GM12878 (cell line): Measurements from ENCODE around the gene SLC43A3. TPM values are rescaled to one million over a fixed set of nuclear protein-coding genes. Genes with fewer than 3 reads are reported as not detected.

ENCODE experiments used
- EP300 ChIP-seq, 2 experiments: fragments of 150-350 bp in 1 of 2; IDR thresholded peaks; 2 replicates each; pipeline ENCODE4 v1.6.1; 2011 to 2012; ENCODE audit warnings: low read depth in 2 of 2, low read length in 2 of 2, borderline replicate concordance in 1 of 2, improper control_type of control experiment in 1 of 2, inconsistent platforms in 1 of 2; ENCODE audit not compliant: control insufficient read depth in 1 of 2
- MTA3 ChIP-seq: IDR thresholded peaks from 2 replicates; pipeline ENCODE4 v1.6.1; 2012; ENCODE audit warnings: low read length, inconsistent platforms, borderline replicate concordance
- TAF1 ChIP-seq: IDR thresholded peaks from 2 replicates; pipeline ENCODE4 v1.6.1; 2011; ENCODE audit warnings: mild to moderate bottlenecking, low read depth, low read length, borderline replicate concordance
- ZNF274 ChIP-seq: IDR thresholded peaks from one replicate; pipeline ENCODE4 v1.8.0; 2011; ENCODE audit not compliant: insufficient read length, insufficient read depth
- polyA plus RNA-seq, 11 experiments: library from polyadenylated mRNA; depleted of rRNA in 4 of 11; unstranded in 6 of 11; stranded (reverse) in 5 of 11; fragments of >200 nt; fragmentation: Nextera tagmentation in 4 of 11; fragmentation: Illumina TruSeq in 1 of 11; extraction: Ambion mirVana in 4 of 11; extraction: Trizol in 1 of 11; gene quantifications; 1 replicate in 1 of 11; 2 replicates in 10 of 11; pipeline versions ENCODE4 v1.2.1 to v1.2.3, GENCODE V29; 2011 to 2016; ENCODE audit warnings: inconsistent platforms in 2 of 11, missing spikeins in 2 of 11, low read depth in 1 of 11
- small RNA-seq: library from RNA; depleted of rRNA; stranded (forward); fragments of <200 nt; gene quantifications from one replicate; pipeline ENCODE3, GENCODE V24; 2014
- total RNA-seq, 4 experiments: library from RNA; depleted of rRNA in 3 of 4; stranded (reverse); fragments of >200 nt in 3 of 4; fragmentation: Illumina TruSeq in 1 of 4; extraction: Trizol in 1 of 4; gene quantifications; 2 replicates each; pipeline versions ENCODE4 v1.2.1 to v1.2.3, GENCODE V29; 2013 to 2021

SLC43A3 gene
- total and polyA plus RNA-seq, 10 of the 15 experiments (the other 5 are each of a cell fraction or from before 2014, with no cell fraction given): 37.5 to 237 (median 132) TPM

DNA sequence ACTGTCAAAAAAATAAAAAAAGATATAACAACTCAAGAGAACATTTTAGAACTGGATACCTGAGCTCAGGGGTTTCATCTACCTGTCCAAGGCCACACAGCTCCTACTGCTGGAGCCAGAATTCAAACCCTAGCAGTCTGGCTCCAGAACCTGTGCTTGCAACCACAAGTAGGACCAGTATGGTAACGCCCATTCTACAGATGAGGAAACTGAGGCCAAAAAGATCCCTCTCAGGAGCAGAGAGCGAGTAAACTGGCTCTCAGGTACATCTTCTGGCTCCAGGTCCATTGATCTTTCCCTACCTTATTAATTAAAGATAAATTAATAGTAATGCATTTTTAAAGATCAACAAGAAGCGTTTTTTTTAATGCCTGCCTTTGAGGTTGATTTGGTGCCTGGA, 69.6 kb downstream of the SLC43A3 start (continued):
- no peak for TF ChIP-seq ZNF274
- TF ChIP-seq EP300 (IDR thresholded peaks at IDR 0.05; ENCODE audit: borderline replicate concordance in 1 of 2, control insufficient read depth in 1 of 2, low read depth in 2 of 2, low read length in 2 of 2): no peak
- TF ChIP-seq TAF1: no peak
- no peak for TF ChIP-seq MTA3

Small RNA genes within 50 kb of the gene (small RNA-seq; reads per million reads assigned to genes)
- not detected for gene RNA5SP341

Other genes starting within 250 kb of the SLC43A3 start
Only the 7 nearest of the 16 such genes appear.
- gene TNKS1BP1, start 102.2 kb downstream of the SLC43A3 start, total RNA-seq (2014; rRNA removed): 4.8 and 5.6 TPM in 2 replicates
- 2.2 and 3.1 TPM in 2 replicates for gene TNKS1BP1, start 102.2 kb downstream of the SLC43A3 start, total RNA-seq (2014; rRNA removed; fragmentation: Illumina TruSeq; extraction: Trizol)
- gene TNKS1BP1, start 102.2 kb downstream of the SLC43A3 start, total RNA-seq (2021): 12.5 and 15.8 TPM in 2 replicates
- 3.5 and 4.4 TPM in 2 replicates for gene TNKS1BP1, start 102.2 kb downstream of the SLC43A3 start, polyA plus RNA-seq (2011; rRNA removed)
- gene TNKS1BP1, start 102.2 kb downstream of the SLC43A3 start, polyA plus RNA-seq (2014; fragmentation: Illumina TruSeq; extraction: Trizol): 4.9 and 7.3 TPM in 2 replicates
- under 1 TPM; 0.26 to 0.47 TPM for gene TNKS1BP1, start 102.2 kb downstream of the SLC43A3 start, polyA plus RNA-seq (2014; fragmentation: Nextera tagmentation; extraction: Ambion mirVana)
- gene TNKS1BP1, start 102.2 kb downstream of the SLC43A3 start, polyA plus RNA-seq (2014; rRNA removed): 5.2 and 6.8 TPM in 2 replicates
- gene TNKS1BP1, start 102.2 kb downstream of the SLC43A3 start, polyA plus RNA-seq (2016; fragmentation: Nextera tagmentation; extraction: Ambion mirVana): 1 to 10 TPM; 2.1 to 4.1 TPM
- gene SSRP1, start 91.2 kb downstream of the SLC43A3 start, total RNA-seq (2014; rRNA removed): 130 and 132 TPM in 2 replicates
- 188 and 207 TPM in 2 replicates for gene SSRP1, start 91.2 kb downstream of the SLC43A3 start, total RNA-seq (2014; rRNA removed; fragmentation: Illumina TruSeq; extraction: Trizol)
- 174 and 183 TPM in 2 replicates for gene SSRP1, start 91.2 kb downstream of the SLC43A3 start, total RNA-seq (2021)
- 135 and 217 TPM in 2 replicates for gene SSRP1, start 91.2 kb downstream of the SLC43A3 start, polyA plus RNA-seq (2011; rRNA removed)
- 279 and 333 TPM in 2 replicates for gene SSRP1, start 91.2 kb downstream of the SLC43A3 start, polyA plus RNA-seq (2014; fragmentation: Illumina TruSeq; extraction: Trizol)
- 100 to 1,000 TPM in 1 of 2 experiments, 10 to 100 TPM in 1; 74.3 to 119 TPM for gene SSRP1, start 91.2 kb downstream of the SLC43A3 start, polyA plus RNA-seq (2014; fragmentation: Nextera tagmentation; extraction: Ambion mirVana)
- 143 and 145 TPM in 2 replicates for gene SSRP1, start 91.2 kb downstream of the SLC43A3 start, polyA plus RNA-seq (2014; rRNA removed)
- 10 to 100 TPM; 73.6 to 79.6 TPM for gene SSRP1, start 91.2 kb downstream of the SLC43A3 start, polyA plus RNA-seq (2016; fragmentation: Nextera tagmentation; extraction: Ambion mirVana)
- gene P2RX3, start 88.8 kb downstream of the SLC43A3 start, total RNA-seq (2014; rRNA removed): not detected in 2 replicates
- gene P2RX3, start 88.8 kb downstream of the SLC43A3 start, total RNA-seq (2014; rRNA removed; fragmentation: Illumina TruSeq; extraction: Trizol): not detected in 2 replicates
- not detected in 2 replicates for gene P2RX3, start 88.8 kb downstream of the SLC43A3 start, total RNA-seq (2021)
- gene P2RX3, start 88.8 kb downstream of the SLC43A3 start, polyA plus RNA-seq (2011; rRNA removed): 0.05 TPM in 1 of 2 replicates, not detected in the other
- not detected in 2 replicates for gene P2RX3, start 88.8 kb downstream of the SLC43A3 start, polyA plus RNA-seq (2014; fragmentation: Illumina TruSeq; extraction: Trizol)
- not detected for gene P2RX3, start 88.8 kb downstream of the SLC43A3 start, polyA plus RNA-seq (2014; fragmentation: Nextera tagmentation; extraction: Ambion mirVana)
- gene P2RX3, start 88.8 kb downstream of the SLC43A3 start, polyA plus RNA-seq (2014; rRNA removed): 0.12 TPM in 1 of 2 replicates, not detected in the other
- gene P2RX3, start 88.8 kb downstream of the SLC43A3 start, polyA plus RNA-seq (2016; fragmentation: Nextera tagmentation; extraction: Ambion mirVana): not detected
- not detected in 2 replicates for gene PRG3, start 46.0 kb downstream of the SLC43A3 start, total RNA-seq (2014; rRNA removed)
- gene PRG3, start 46.0 kb downstream of the SLC43A3 start, total RNA-seq (2014; rRNA removed; fragmentation: Illumina TruSeq; extraction: Trizol): not detected in 2 replicates
- gene PRG3, start 46.0 kb downstream of the SLC43A3 start, total RNA-seq (2021): not detected in 2 replicates
- not detected in 2 replicates for gene PRG3, start 46.0 kb downstream of the SLC43A3 start, polyA plus RNA-seq (2011; rRNA removed)
- gene PRG3, start 46.0 kb downstream of the SLC43A3 start, polyA plus RNA-seq (2014; fragmentation: Illumina TruSeq; extraction: Trizol): not detected in 2 replicates
- not detected for gene PRG3, start 46.0 kb downstream of the SLC43A3 start, polyA plus RNA-seq (2014; fragmentation: Nextera tagmentation; extraction: Ambion mirVana)
- not detected in 2 replicates for gene PRG3, start 46.0 kb downstream of the SLC43A3 start, polyA plus RNA-seq (2014; rRNA removed)
- gene PRG3, start 46.0 kb downstream of the SLC43A3 start, polyA plus RNA-seq (2016; fragmentation: Nextera tagmentation; extraction: Ambion mirVana): not detected
- gene PRG2, start 36.5 kb downstream of the SLC43A3 start, total RNA-seq (2014; rRNA removed): 0.68 TPM in 1 of 2 replicates, not detected in the other
- 0.41 TPM in 1 of 2 replicates, not detected in the other for gene PRG2, start 36.5 kb downstream of the SLC43A3 start, total RNA-seq (2014; rRNA removed; fragmentation: Illumina TruSeq; extraction: Trizol)
- gene PRG2, start 36.5 kb downstream of the SLC43A3 start, total RNA-seq (2021): 1.7 and 2.0 TPM in 2 replicates
- gene PRG2, start 36.5 kb downstream of the SLC43A3 start, polyA plus RNA-seq (2011; rRNA removed): 0.23 and 0.43 TPM in 2 replicates
- gene PRG2, start 36.5 kb downstream of the SLC43A3 start, polyA plus RNA-seq (2014; fragmentation: Illumina TruSeq; extraction: Trizol): 0.10 TPM in 1 of 2 replicates, not detected in the other
- gene PRG2, start 36.5 kb downstream of the SLC43A3 start, polyA plus RNA-seq (2014; fragmentation: Nextera tagmentation; extraction: Ambion mirVana): 1 to 10 TPM in 1 of 2 experiments, under 1 TPM in 1; 0.88 to 1.0 TPM
- gene PRG2, start 36.5 kb downstream of the SLC43A3 start, polyA plus RNA-seq (2014; rRNA removed): 0.25 and 0.40 TPM in 2 replicates
- under 1 TPM in 1 of 2 experiments, not detected in 1; 0.19 TPM for gene PRG2, start 36.5 kb downstream of the SLC43A3 start, polyA plus RNA-seq (2016; fragmentation: Nextera tagmentation; extraction: Ambion mirVana)
- gene RTN4RL2, start 33.4 kb upstream of the SLC43A3 start, total RNA-seq (2014; rRNA removed): 0.33 and 0.34 TPM in 2 replicates
- not detected in 2 replicates for gene RTN4RL2, start 33.4 kb upstream of the SLC43A3 start, total RNA-seq (2014; rRNA removed; fragmentation: Illumina TruSeq; extraction: Trizol)
- gene RTN4RL2, start 33.4 kb upstream of the SLC43A3 start, total RNA-seq (2021): 1.0 and 1.1 TPM in 2 replicates
- gene RTN4RL2, start 33.4 kb upstream of the SLC43A3 start, polyA plus RNA-seq (2011; rRNA removed): not detected in 2 replicates
- gene RTN4RL2, start 33.4 kb upstream of the SLC43A3 start, polyA plus RNA-seq (2014; fragmentation: Illumina TruSeq; extraction: Trizol): not detected in 2 replicates
- under 1 TPM in 1 of 2 experiments, not detected in 1; 0.14 TPM for gene RTN4RL2, start 33.4 kb upstream of the SLC43A3 start, polyA plus RNA-seq (2014; fragmentation: Nextera tagmentation; extraction: Ambion mirVana)
- gene RTN4RL2, start 33.4 kb upstream of the SLC43A3 start, polyA plus RNA-seq (2014; rRNA removed): 0.58 and 0.88 TPM in 2 replicates
- under 1 TPM; 0.48 to 0.55 TPM for gene RTN4RL2, start 33.4 kb upstream of the SLC43A3 start, polyA plus RNA-seq (2016; fragmentation: Nextera tagmentation; extraction: Ambion mirVana)
- gene SLC43A1, start 88.6 kb upstream of the SLC43A3 start, total RNA-seq (2014; rRNA removed): 16.9 and 20.3 TPM in 2 replicates
- gene SLC43A1, start 88.6 kb upstream of the SLC43A3 start, total RNA-seq (2014; rRNA removed; fragmentation: Illumina TruSeq; extraction: Trizol): 7.4 and 8.1 TPM in 2 replicates
- gene SLC43A1, start 88.6 kb upstream of the SLC43A3 start, total RNA-seq (2021): 16.1 and 16.4 TPM in 2 replicates
- gene SLC43A1, start 88.6 kb upstream of the SLC43A3 start, polyA plus RNA-seq (2011; rRNA removed): 8.4 and 17.8 TPM in 2 replicates
- 9.8 and 11.9 TPM in 2 replicates for gene SLC43A1, start 88.6 kb upstream of the SLC43A3 start, polyA plus RNA-seq (2014; fragmentation: Illumina TruSeq; extraction: Trizol)
- gene SLC43A1, start 88.6 kb upstream of the SLC43A3 start, polyA plus RNA-seq (2014; fragmentation: Nextera tagmentation; extraction: Ambion mirVana): 1 to 10 TPM; 1.0 to 2.4 TPM
- 15.6 TPM in 2 replicates for gene SLC43A1, start 88.6 kb upstream of the SLC43A3 start, polyA plus RNA-seq (2014; rRNA removed)
- gene SLC43A1, start 88.6 kb upstream of the SLC43A3 start, polyA plus RNA-seq (2016; fragmentation: Nextera tagmentation; extraction: Ambion mirVana): 10 to 100 TPM; 12.0 to 13.3 TPM